Gastrocnemius medialis (tissue), 4 donors: Measurements from ENCODE around the gene FDXACB1.

Experiments
- POLR2A ChIP-seq, 2 donors: fragments of 450-650 bp; IDR thresholded peaks; one replicate each; pipeline ENCODE4 v1.6.1; 2017; ENCODE audit warnings: antibody characterized with exemption in 2 of 2, mild to moderate bottlenecking in 2 of 2, moderate library complexity in 2 of 2
- TF ChIP-seq, protein P1 (sequence below), 5 experiments: fragments of 450-650 bp in 3 of 5; fragments of 200-600 bp in 2 of 5; sonication (generic) in 2 of 5; IDR thresholded peaks in 4 of 5; conservative IDR thresholded peaks in 1 of 5; 1 replicate in 4 of 5; 2 replicates in 1 of 5; pipeline ENCODE4 v1.5.1; 2016 to 2019; ENCODE audit warnings: antibody characterized with exemption in 5 of 5, mild to moderate bottlenecking in 3 of 5, moderate library complexity in 3 of 5

DNA sequence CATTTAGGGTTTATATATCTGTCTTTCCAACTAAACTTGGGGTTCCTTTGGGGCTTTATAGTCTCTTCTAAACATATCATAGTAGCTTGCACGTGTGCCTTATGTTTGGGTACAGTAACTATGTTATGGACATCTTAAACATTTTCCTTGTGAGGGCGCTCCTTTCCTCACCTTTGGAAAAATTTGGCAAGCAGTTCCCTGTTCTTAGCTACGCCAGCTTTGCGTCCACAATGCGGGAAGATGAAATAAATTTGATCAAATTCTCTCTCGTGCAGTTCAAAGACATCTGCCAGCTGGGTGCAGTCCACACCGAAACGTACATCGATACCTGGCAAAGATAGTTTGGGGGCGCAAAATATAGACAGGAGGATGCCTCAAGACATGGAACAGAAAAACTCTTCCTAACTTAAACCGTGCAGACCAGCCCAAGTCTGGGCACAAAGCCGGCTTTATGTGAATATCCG, 548 bp downstream of the FDXACB1 start:
- TF ChIP-seq, protein P1, sequence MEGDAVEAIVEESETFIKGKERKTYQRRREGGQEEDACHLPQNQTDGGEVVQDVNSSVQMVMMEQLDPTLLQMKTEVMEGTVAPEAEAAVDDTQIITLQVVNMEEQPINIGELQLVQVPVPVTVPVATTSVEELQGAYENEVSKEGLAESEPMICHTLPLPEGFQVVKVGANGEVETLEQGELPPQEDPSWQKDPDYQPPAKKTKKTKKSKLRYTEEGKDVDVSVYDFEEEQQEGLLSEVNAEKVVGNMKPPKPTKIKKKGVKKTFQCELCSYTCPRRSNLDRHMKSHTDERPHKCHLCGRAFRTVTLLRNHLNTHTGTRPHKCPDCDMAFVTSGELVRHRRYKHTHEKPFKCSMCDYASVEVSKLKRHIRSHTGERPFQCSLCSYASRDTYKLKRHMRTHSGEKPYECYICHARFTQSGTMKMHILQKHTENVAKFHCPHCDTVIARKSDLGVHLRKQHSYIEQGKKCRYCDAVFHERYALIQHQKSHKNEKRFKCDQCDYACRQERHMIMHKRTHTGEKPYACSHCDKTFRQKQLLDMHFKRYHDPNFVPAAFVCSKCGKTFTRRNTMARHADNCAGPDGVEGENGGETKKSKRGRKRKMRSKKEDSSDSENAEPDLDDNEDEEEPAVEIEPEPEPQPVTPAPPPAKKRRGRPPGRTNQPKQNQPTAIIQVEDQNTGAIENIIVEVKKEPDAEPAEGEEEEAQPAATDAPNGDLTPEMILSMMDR (IDR thresholded peaks at IDR 0.05 in 4 of 5, conservative IDR thresholded peaks at IDR 0.05 in 1 of 5) = no peak
- no peak for TF ChIP-seq POLR2A (IDR thresholded peaks at IDR 0.05)
